HepG2 (cell line): Measurements from ENCODE around the gene ARHGDIA. TPM values are rescaled to one million over a fixed set of nuclear protein-coding genes. Genes with fewer than 3 reads are reported as not detected.

Experiments used
- ASH2L ChIP-seq: fragments of 300-600, 200-600 bp; sonication (generic); IDR thresholded peaks from 2 replicates; pipeline ENCODE4 v1.7.0; 2017; ENCODE audit warnings: low read depth, mild to moderate bottlenecking, moderate library complexity, mixed read lengths, low read length; ENCODE audit not compliant: insufficient read length
- CEBPG ChIP-seq: IDR thresholded peaks from 2 replicates; pipeline ENCODE4 v1.6.1; 2016
- IRF1 ChIP-seq: sonication (generic); formaldehyde crosslinking; IDR thresholded peaks from 2 replicates; pipeline ENCODE4 v1.4.0; 2020; ENCODE audit warnings: low read depth, mild to moderate bottlenecking, missing genetic modification reagents
- KAT8 ChIP-seq: IDR thresholded peaks from 2 replicates; pipeline ENCODE4 v1.6.1; 2016; ENCODE audit warnings: missing genetic modification reagents, missing compliant biosample characterization
- KMT2B ChIP-seq: IDR thresholded peaks from 2 replicates; pipeline ENCODE4 v1.6.1; 2016; ENCODE audit warnings: missing genetic modification reagents, missing compliant biosample characterization
- MAZ ChIP-seq, 2 experiments: sonication (generic) in 1 of 2; formaldehyde crosslinking in 1 of 2; IDR thresholded peaks; 2 replicates each; pipeline versions ENCODE4 v1.5.0 to v1.6.1; 2012 to 2020; ENCODE audit warnings: low read depth in 2 of 2, mild to moderate bottlenecking in 2 of 2, borderline replicate concordance in 1 of 2, improper control_type of control experiment in 1 of 2, low read length in 1 of 2, missing genetic modification reagents in 1 of 2, moderate library complexity in 1 of 2
- MED1 ChIP-seq: sonication (generic); formaldehyde crosslinking; IDR thresholded peaks from 2 replicates; pipeline ENCODE4 v1.4.0; 2020; ENCODE audit warnings: missing genetic modification reagents
- MEF2D ChIP-seq: sonication (generic); formaldehyde crosslinking; IDR thresholded peaks from 2 replicates; pipeline ENCODE4 v1.5.1; 2020; ENCODE audit warnings: mild to moderate bottlenecking, missing genetic modification reagents
- NCOA2 ChIP-seq: sonication (generic); formaldehyde crosslinking; IDR thresholded peaks from 2 replicates; pipeline ENCODE4 v1.8.0; 2022; ENCODE audit warnings: inconsistent platforms
- NFE2L2 ChIP-seq: fragments of 150-350 bp; IDR thresholded peaks from 2 replicates; pipeline ENCODE4 v1.6.1; 2014; ENCODE audit warnings: low read length
- PRPF4 ChIP-seq: fragments of 200-400 bp; formaldehyde crosslinking; IDR thresholded peaks from 2 replicates; pipeline ENCODE4 v1.6.1; 2016; ENCODE audit warnings: low read length, low read depth; ENCODE audit not compliant: poor library complexity, severe bottlenecking
- RAD21 ChIP-seq: fragments of 450-650 bp; formaldehyde crosslinking; IDR thresholded peaks from 2 replicates; pipeline ENCODE4 v1.5.0; 2020; ENCODE audit warnings: mild to moderate bottlenecking
- SNAPC2 ChIP-seq: sonication (generic); formaldehyde crosslinking; IDR thresholded peaks from 2 replicates; pipeline ENCODE4 v1.8.1; 2022; ENCODE audit warnings: mild to moderate bottlenecking, missing genetic modification reagents
- SRSF1 ChIP-seq: fragments of 200-400 bp; formaldehyde crosslinking; optimal IDR thresholded peaks from 2 replicates; pipeline ENCODE3; 2017; ENCODE audit warnings: mild to moderate bottlenecking, low read depth, low read length, moderate library complexity
- TCF7L2 ChIP-seq: IDR thresholded peaks from 2 replicates; pipeline ENCODE4 v1.6.1; 2011; ENCODE audit warnings: mild to moderate bottlenecking, low read depth, low read length, moderate library complexity
- ZNF224 ChIP-seq: sonication (generic); formaldehyde crosslinking; IDR thresholded peaks from 2 replicates; pipeline ENCODE4 v1.5.0; 2020; ENCODE audit warnings: mild to moderate bottlenecking, missing genetic modification reagents
- ZNF232 ChIP-seq: sonication (generic); formaldehyde crosslinking; IDR thresholded peaks from 2 replicates; pipeline ENCODE4 v1.4.0; 2020; ENCODE audit warnings: missing genetic modification reagents, borderline replicate concordance
- ZNF253 ChIP-seq: sonication (generic); formaldehyde crosslinking; IDR thresholded peaks from 2 replicates; pipeline ENCODE4 v1.8.0; 2022; ENCODE audit warnings: mild to moderate bottlenecking, missing genetic modification reagents, borderline replicate concordance
- polyA plus RNA-seq, 8 experiments: library from polyadenylated mRNA; depleted of rRNA in 3 of 8; stranded (reverse) in 7 of 8; unstranded in 1 of 8; fragments of >200 nt; fragmentation: Illumina TruSeq in 4 of 8; extraction: Trizol in 4 of 8; gene quantifications; 2 replicates each; pipeline versions ENCODE4 v1.2.1 to v1.2.3, GENCODE V29; 2011 to 2016; ENCODE audit warnings: low read depth in 4 of 8, missing spikeins in 1 of 8, mixed read lengths in 1 of 8; ENCODE audit not compliant: insufficient read depth in 1 of 8
- total RNA-seq, 5 experiments: library from RNA; depleted of rRNA; stranded (reverse); fragments of >200 nt; fragmentation: Illumina TruSeq; extraction: Trizol; gene quantifications; 2 replicates each; pipeline ENCODE4 v1.2.3, GENCODE V29; 2016; ENCODE audit warnings: low read depth in 1 of 5
- TF ChIP-seq, protein P1 (sequence below): IDR thresholded peaks from 2 replicates; pipeline ENCODE4 v1.4.0; 2020; ENCODE audit warnings: mild to moderate bottlenecking, missing genetic modification reagents
- TF ChIP-seq, protein P2 (sequence below): conservative IDR thresholded peaks from 2 replicates; pipeline ENCODE4 v1.6.1; 2018; ENCODE audit warnings: missing genetic modification reagents
- TF ChIP-seq, protein P3 (sequence below): sonication (generic); formaldehyde crosslinking; IDR thresholded peaks from 2 replicates; pipeline ENCODE4 v1.9.0; 2021; ENCODE audit warnings: missing genetic modification reagents, mild to moderate bottlenecking, borderline replicate concordance

The ARHGDIA gene
- total and polyA plus RNA-seq, 2 of the 13 experiments (the other 11 are each of a cell fraction or from before 2014, with no cell fraction given): 40.0 to 64.0 TPM

DNA sequence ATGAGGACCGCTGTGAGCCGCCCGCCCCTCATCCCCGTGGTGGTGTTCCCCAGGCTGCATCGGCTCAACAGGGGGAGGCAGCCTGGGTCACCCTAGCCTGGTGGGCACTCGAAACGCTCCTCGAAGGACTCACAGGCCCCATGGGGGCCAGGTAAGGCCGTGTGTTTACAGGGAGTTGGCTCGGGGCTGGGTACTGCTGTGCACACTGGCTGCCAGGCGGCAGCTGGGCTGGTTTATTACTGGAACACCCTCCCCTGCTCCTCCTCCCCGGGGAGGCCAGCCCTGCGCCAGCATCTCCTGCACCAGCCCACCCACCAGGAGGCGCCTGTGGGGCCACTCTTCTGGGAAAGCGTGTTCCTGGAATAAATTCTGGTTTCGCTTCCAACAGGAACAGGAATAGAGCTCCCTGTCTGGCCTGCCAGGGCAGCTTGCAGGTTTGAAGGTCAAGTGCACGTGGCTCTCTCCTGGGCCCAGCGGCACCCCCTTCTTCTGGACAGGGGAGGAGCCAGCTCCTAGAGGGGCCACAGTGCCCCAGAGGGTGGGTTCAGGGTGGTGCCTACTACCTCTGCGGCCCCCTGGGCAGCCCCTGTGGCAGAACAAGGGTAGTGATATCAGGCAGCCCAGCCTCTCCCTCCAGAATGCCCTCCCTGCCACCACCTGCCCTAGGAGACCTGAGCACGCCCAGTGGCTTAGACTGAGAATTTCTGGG, 49.4 kb downstream of the ARHGDIA start (continued):
- TF ChIP-seq, protein P1, sequence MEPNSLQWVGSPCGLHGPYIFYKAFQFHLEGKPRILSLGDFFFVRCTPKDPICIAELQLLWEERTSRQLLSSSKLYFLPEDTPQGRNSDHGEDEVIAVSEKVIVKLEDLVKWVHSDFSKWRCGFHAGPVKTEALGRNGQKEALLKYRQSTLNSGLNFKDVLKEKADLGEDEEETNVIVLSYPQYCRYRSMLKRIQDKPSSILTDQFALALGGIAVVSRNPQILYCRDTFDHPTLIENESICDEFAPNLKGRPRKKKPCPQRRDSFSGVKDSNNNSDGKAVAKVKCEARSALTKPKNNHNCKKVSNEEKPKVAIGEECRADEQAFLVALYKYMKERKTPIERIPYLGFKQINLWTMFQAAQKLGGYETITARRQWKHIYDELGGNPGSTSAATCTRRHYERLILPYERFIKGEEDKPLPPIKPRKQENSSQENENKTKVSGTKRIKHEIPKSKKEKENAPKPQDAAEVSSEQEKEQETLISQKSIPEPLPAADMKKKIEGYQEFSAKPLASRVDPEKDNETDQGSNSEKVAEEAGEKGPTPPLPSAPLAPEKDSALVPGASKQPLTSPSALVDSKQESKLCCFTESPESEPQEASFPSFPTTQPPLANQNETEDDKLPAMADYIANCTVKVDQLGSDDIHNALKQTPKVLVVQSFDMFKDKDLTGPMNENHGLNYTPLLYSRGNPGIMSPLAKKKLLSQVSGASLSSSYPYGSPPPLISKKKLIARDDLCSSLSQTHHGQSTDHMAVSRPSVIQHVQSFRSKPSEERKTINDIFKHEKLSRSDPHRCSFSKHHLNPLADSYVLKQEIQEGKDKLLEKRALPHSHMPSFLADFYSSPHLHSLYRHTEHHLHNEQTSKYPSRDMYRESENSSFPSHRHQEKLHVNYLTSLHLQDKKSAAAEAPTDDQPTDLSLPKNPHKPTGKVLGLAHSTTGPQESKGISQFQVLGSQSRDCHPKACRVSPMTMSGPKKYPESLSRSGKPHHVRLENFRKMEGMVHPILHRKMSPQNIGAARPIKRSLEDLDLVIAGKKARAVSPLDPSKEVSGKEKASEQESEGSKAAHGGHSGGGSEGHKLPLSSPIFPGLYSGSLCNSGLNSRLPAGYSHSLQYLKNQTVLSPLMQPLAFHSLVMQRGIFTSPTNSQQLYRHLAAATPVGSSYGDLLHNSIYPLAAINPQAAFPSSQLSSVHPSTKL: peak; percentile 60
- TF ChIP-seq KMT2B: no peak
- no peak for TF ChIP-seq SNAPC2 (CRISPR knock-in tag)
- 0 out of 2 replicates have a peak, but pooled peaks have one; percentile 37 for TF ChIP-seq ZNF224 (CRISPR knock-in tag)
- peak; percentile 44; the same call in 1 of the 2 replicates for TF ChIP-seq ZNF232
- TF ChIP-seq PRPF4: no peak
- no peak for TF ChIP-seq TCF7L2
- peak; percentile 24 for TF ChIP-seq ASH2L
- peak; percentile 82 for TF ChIP-seq KAT8 (CRISPR knock-in tag)
- peak; percentile 33; the same call in 1 of the 2 replicates for TF ChIP-seq ZNF253
- TF ChIP-seq MAZ (IDR thresholded peaks at IDR 0.05; ENCODE audit: borderline replicate concordance, low read depth, low read length): peak; percentile 98
- peak; percentile 82 for TF ChIP-seq MAZ (CRISPR knock-in tag; IDR thresholded peaks at IDR 0.05; ENCODE audit: low read depth)
- peak; percentile 66 for TF ChIP-seq NCOA2 (CRISPR knock-in tag)
- peak; percentile 87 for TF ChIP-seq SRSF1
- TF ChIP-seq MEF2D (CRISPR knock-in tag): peak; percentile 58; the same call in 1 of the 2 replicates
- peak; percentile 26; the same call in 1 of the 2 replicates for TF ChIP-seq CEBPG (CRISPR knock-in tag)
- TF ChIP-seq, protein P2, sequence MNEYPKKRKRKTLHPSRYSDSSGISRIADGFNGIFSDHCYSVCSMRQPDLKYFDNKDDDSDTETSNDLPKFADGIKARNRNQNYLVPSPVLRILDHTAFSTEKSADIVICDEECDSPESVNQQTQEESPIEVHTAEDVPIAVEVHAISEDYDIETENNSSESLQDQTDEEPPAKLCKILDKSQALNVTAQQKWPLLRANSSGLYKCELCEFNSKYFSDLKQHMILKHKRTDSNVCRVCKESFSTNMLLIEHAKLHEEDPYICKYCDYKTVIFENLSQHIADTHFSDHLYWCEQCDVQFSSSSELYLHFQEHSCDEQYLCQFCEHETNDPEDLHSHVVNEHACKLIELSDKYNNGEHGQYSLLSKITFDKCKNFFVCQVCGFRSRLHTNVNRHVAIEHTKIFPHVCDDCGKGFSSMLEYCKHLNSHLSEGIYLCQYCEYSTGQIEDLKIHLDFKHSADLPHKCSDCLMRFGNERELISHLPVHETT (CRISPR knock-in tag): peak; percentile 49; the same call in 1 of the 2 replicates
- TF ChIP-seq, protein P3, sequence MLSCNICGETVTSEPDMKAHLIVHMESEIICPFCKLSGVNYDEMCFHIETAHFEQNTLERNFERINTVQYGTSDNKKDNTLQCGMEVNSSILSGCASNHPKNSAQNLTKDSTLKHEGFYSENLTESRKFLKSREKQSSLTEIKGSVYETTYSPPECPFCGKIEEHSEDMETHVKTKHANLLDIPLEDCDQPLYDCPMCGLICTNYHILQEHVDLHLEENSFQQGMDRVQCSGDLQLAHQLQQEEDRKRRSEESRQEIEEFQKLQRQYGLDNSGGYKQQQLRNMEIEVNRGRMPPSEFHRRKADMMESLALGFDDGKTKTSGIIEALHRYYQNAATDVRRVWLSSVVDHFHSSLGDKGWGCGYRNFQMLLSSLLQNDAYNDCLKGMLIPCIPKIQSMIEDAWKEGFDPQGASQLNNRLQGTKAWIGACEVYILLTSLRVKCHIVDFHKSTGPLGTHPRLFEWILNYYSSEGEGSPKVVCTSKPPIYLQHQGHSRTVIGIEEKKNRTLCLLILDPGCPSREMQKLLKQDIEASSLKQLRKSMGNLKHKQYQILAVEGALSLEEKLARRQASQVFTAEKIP (CRISPR knock-in tag): no peak
- peak; percentile 91 for TF ChIP-seq RAD21 (CRISPR knock-in tag)
- 0 out of 2 replicates have a peak, but pooled peaks have one; percentile 7 for TF ChIP-seq NFE2L2
- TF ChIP-seq MED1: peak; percentile 68
- TF ChIP-seq IRF1 (CRISPR knock-in tag): no peak
